ENCODE measurements around the gene MS4A6E.

DNA sequence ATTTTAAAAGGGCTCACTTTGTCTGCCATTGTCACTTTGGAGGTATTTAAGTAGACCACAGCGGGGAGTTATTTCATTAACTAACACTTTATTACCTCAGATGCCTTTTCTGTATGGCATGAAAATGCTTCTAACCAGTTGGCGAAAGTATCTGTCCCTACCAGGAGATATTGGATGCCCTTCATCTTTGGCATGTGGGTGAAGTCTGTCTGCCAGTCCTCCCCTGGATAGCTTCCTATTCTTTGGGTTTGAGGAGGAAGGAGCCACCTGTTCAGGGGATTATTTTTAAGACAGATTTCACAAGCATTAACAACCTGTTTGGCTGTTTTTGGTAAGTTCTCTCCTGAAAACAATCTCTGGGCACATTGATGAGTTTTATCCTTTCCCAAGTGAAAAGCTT is 17.1 kb downstream of the MS4A6E start:
- TF ChIP-seq POLR2A (IDR thresholded peaks at IDR 0.05) = no peak
- TF ChIP-seq, protein P1, sequence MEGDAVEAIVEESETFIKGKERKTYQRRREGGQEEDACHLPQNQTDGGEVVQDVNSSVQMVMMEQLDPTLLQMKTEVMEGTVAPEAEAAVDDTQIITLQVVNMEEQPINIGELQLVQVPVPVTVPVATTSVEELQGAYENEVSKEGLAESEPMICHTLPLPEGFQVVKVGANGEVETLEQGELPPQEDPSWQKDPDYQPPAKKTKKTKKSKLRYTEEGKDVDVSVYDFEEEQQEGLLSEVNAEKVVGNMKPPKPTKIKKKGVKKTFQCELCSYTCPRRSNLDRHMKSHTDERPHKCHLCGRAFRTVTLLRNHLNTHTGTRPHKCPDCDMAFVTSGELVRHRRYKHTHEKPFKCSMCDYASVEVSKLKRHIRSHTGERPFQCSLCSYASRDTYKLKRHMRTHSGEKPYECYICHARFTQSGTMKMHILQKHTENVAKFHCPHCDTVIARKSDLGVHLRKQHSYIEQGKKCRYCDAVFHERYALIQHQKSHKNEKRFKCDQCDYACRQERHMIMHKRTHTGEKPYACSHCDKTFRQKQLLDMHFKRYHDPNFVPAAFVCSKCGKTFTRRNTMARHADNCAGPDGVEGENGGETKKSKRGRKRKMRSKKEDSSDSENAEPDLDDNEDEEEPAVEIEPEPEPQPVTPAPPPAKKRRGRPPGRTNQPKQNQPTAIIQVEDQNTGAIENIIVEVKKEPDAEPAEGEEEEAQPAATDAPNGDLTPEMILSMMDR (IDR thresholded peaks at IDR 0.05) = no peak
- no peak for TF ChIP-seq POLR2AphosphoS5 (IDR thresholded peaks at IDR 0.05)
- TF ChIP-seq EP300 (IDR thresholded peaks at IDR 0.05) = no peak
